ENCODE data around the gene PRPSAP1. TPM values are rescaled to one million over a fixed set of nuclear protein-coding genes. Genes with fewer than 3 reads are reported as not detected.
A peak's percentile ranks its signal among the peaks of the same experiment; 100 is the strongest.

Gene PRPSAP1
- total RNA-seq, 3 donors from 2014 or later (not counting 1 experiment from before 2014, with no cell fraction given), result 32.9 to 45.2 (median 41.5) TPM

- Mint-ChIP-seq H3K36me3 (no peaks in the 10 kb centered on the region), H3K4me3 (peak overlapping the region; percentile 91), H3K27me3 (ENCODE audit: low read depth in 2 of 2) (no peaks in the 10 kb centered on the region), H3K9me3 (no peaks in the 10 kb centered on the region), H3K4me1 (peaks cover 54% of the 10 kb centered on the region in 2 donors), H3K27ac (peak overlapping the region; percentile 99)
- Histone ChIP-seq H3K27me3 (ENCODE audit: control insufficient read depth, insufficient read depth, low read length) (no peaks in the 10 kb centered on the region), H3K36me3 (ENCODE audit: control insufficient read depth, insufficient read depth, low read length) (peaks cover 8% of the 10 kb centered on the region), H3K9me3 (ENCODE audit: control insufficient read depth, insufficient read depth, low read length) (no peaks in the 10 kb centered on the region), H3K27ac (ENCODE audit: low read length) (peak overlapping the region; percentile 75), H3K4me3 (ENCODE audit: low read length) (peak overlapping the region; percentile 19), H3K4me1 (ENCODE audit: control insufficient read depth, insufficient read depth, low read length) (peaks cover 68% of the 10 kb centered on the region)
- WGBS (ENCODE audit: insufficient coverage), result 28% methylated on average over 9 of the region's 9 CpGs
- ATAC-seq, result peak; percentile 0 to 3 (median 0)
- TF ChIP-seq CTCF (IDR thresholded peaks at IDR 0.05), result no peak
- no peak for DNase-seq
- intact Hi-C loops (cut with micrococcal nuclease), result loop anchor here (1.0 to 10.0 kb wide), 7 partner anchors 8 to 1620 kb away; partner anchors contain the start of genes MFSD11, SRSF2 and UNK
These were observed 89.3 kb downstream of the PRPSAP1 start for GRCh38 chr17:76264425-76264754.

- peaks cover 49% of the 10 kb centered on the region in 2 donors for H3K4me1 Mint-ChIP-seq
- Histone ChIP-seq H3K36me3 (ENCODE audit: control insufficient read depth, insufficient read depth, low read length) (peaks cover 3% of the 10 kb centered on the region), H3K4me3 (ENCODE audit: low read length) (no peak overlapping the region), H3K27me3 (ENCODE audit: control insufficient read depth, insufficient read depth, low read length) (no peaks in the 10 kb centered on the region), H3K27ac (ENCODE audit: low read length) (peak overlapping the region; percentile 75), H3K9me3 (ENCODE audit: control insufficient read depth, insufficient read depth, low read length) (no peaks in the 10 kb centered on the region), H3K4me1 (ENCODE audit: control insufficient read depth, insufficient read depth, low read length) (peaks cover 63% of the 10 kb centered on the region)
- TF ChIP-seq CTCF (IDR thresholded peaks at IDR 0.05), result no peak
- H3K27me3 Mint-ChIP-seq (ENCODE audit: low read depth in 2 of 2), result no peaks in the 10 kb centered on the region
- H3K4me3 Mint-ChIP-seq, result peak overlapping the region; percentile 91
- ATAC-seq (no peak), DNase-seq (no peak)
- 80% methylated on average over 3 of the region's 5 CpGs for WGBS (ENCODE audit: insufficient coverage)
- no peaks in the 10 kb centered on the region for H3K36me3 Mint-ChIP-seq
- no peaks in the 10 kb centered on the region for H3K9me3 Mint-ChIP-seq
- peak overlapping the region; percentile 99 for H3K27ac Mint-ChIP-seq
- intact Hi-C loops (cut with micrococcal nuclease), result loop anchor here (1.0 to 10.0 kb wide), 7 partner anchors 8 to 1621 kb away; partner anchors contain the start of genes MFSD11, SRSF2 and UNK
These were observed 89.8 kb downstream of the PRPSAP1 start for GRCh38 chr17:76263896-76264295.

GRCh38 chr17:76262732-76263344 is 90.9 kb downstream of the PRPSAP1 start:
- Histone ChIP-seq H3K4me1 (ENCODE audit: control insufficient read depth, insufficient read depth, low read length) (peaks cover 53% of the 10 kb centered on the region), H3K36me3 (ENCODE audit: control insufficient read depth, insufficient read depth, low read length) (peaks cover 2% of the 10 kb centered on the region), H3K27me3 (ENCODE audit: control insufficient read depth, insufficient read depth, low read length) (no peaks in the 10 kb centered on the region), H3K27ac (ENCODE audit: low read length) (peak overlapping the region; percentile 75), H3K9me3 (ENCODE audit: control insufficient read depth, insufficient read depth, low read length) (no peaks in the 10 kb centered on the region), H3K4me3 (ENCODE audit: low read length) (no peak overlapping the region)
- ATAC-seq, result peak in 1 of 3 donors; percentile 18
- peak overlapping the region; percentile 91 for H3K4me3 Mint-ChIP-seq
- no peaks in the 10 kb centered on the region for H3K27me3 Mint-ChIP-seq (ENCODE audit: low read depth in 2 of 2)
- intact Hi-C loops (cut with micrococcal nuclease), result loop anchor here (5.0 to 10.0 kb wide), 5 partner anchors 71 to 1622 kb away; partner anchors contain the start of genes MFSD11, SRSF2 and UNK
- 28% methylated on average over 9 of the region's 9 CpGs for WGBS (ENCODE audit: insufficient coverage)
- peak in 1 of 2 donors; percentile 51 for DNase-seq
- H3K27ac Mint-ChIP-seq, result peak overlapping the region; percentile 99
- no peak for TF ChIP-seq CTCF (IDR thresholded peaks at IDR 0.05)
- H3K4me1 Mint-ChIP-seq, result peaks cover 38 to 42% of the 10 kb centered on the region in 2 donors
- H3K9me3 Mint-ChIP-seq, result no peaks in the 10 kb centered on the region
- no peaks in the 10 kb centered on the region for H3K36me3 Mint-ChIP-seq
